Measurements from ENCODE around the gene KPNA1. TPM values are rescaled to one million over a fixed set of nuclear protein-coding genes. Genes with fewer than 3 reads are reported as not detected.
A peak's percentile ranks its signal among the peaks of the same experiment; 100 is the strongest.

KPNA1 gene
- total and polyA plus RNA-seq, 4 donors, result 35.5 to 58.2 (median 46.0) TPM

- H3K9me3 ChIP-seq (ENCODE audit: control insufficient read depth, insufficient read depth, low read length), result no peaks in the 10 kb centered on the region
- H3K4me1 ChIP-seq (ENCODE audit: control insufficient read depth, insufficient read depth, low read length), result no peaks in the 10 kb centered on the region
- H3K27me3 ChIP-seq (ENCODE audit: control insufficient read depth, insufficient read depth, low read length), result no peaks in the 10 kb centered on the region
- H3K4me3 ChIP-seq (ENCODE audit: low read depth, low read length), result no peak overlapping the region
- H3K36me3 ChIP-seq (ENCODE audit: control insufficient read depth, insufficient read depth, low read length), result peaks cover 25% of the 10 kb centered on the region
- 90% methylated on average over 4 of the region's 9 CpGs for WGBS (ENCODE audit: insufficient coverage)
- H3K27ac ChIP-seq (ENCODE audit: low read depth, low read length), result no peak overlapping the region
- DNase-seq (ENCODE audit: low read depth in 4 of 6, low spot score in 6 of 6), result no peak
Measured at GRCh38 chr3:122435950-122436349, 78.8 kb downstream of the KPNA1 start.

- no CpG with 5 or more reads among the region's 2 CpGs for WGBS (ENCODE audit: insufficient coverage)
- H3K27me3 ChIP-seq (ENCODE audit: control insufficient read depth, insufficient read depth, low read length), result no peaks in the 10 kb centered on the region
- DNase-seq (ENCODE audit: low read depth in 4 of 6, low spot score in 6 of 6), result no peak
- H3K4me1 ChIP-seq (ENCODE audit: control insufficient read depth, insufficient read depth, low read length), result no peaks in the 10 kb centered on the region
- peaks cover 22% of the 10 kb centered on the region for H3K36me3 ChIP-seq (ENCODE audit: control insufficient read depth, insufficient read depth, low read length)
- no peaks in the 10 kb centered on the region for H3K9me3 ChIP-seq (ENCODE audit: control insufficient read depth, insufficient read depth, low read length)
- H3K27ac ChIP-seq (ENCODE audit: low read depth, low read length), result no peak overlapping the region
- H3K4me3 ChIP-seq (ENCODE audit: low read depth, low read length), result no peak overlapping the region
Measured at GRCh38 chr3:122430371-122430770, 84.4 kb downstream of the KPNA1 start.

GRCh38 chr3:122427857-122428471 lies 86.8 kb downstream of the KPNA1 start:
- no peak for DNase-seq (ENCODE audit: low read depth in 4 of 6, low spot score in 6 of 6)
- Histone ChIP-seq H3K9me3 (ENCODE audit: control insufficient read depth, insufficient read depth, low read length) (no peaks in the 10 kb centered on the region), H3K27ac (ENCODE audit: low read depth, low read length) (no peak overlapping the region), H3K4me1 (ENCODE audit: control insufficient read depth, insufficient read depth, low read length) (no peaks in the 10 kb centered on the region), H3K36me3 (ENCODE audit: control insufficient read depth, insufficient read depth, low read length) (peaks cover 20% of the 10 kb centered on the region), H3K27me3 (ENCODE audit: control insufficient read depth, insufficient read depth, low read length) (no peaks in the 10 kb centered on the region), H3K4me3 (ENCODE audit: low read depth, low read length) (no peak overlapping the region)
- no CpG with 5 or more reads among the region's 2 CpGs for WGBS (ENCODE audit: insufficient coverage)

GRCh38 chr3:122421836-122422235 lies 92.9 kb downstream of the KPNA1 start:
- WGBS (ENCODE audit: insufficient coverage), result no CpG with 5 or more reads among the region's 2 CpGs
- peaks cover 5% of the 10 kb centered on the region for H3K4me1 ChIP-seq (ENCODE audit: control insufficient read depth, insufficient read depth, low read length)
- DNase-seq (ENCODE audit: low read depth in 4 of 6, low spot score in 6 of 6), result no peak

GRCh38 chr3:122421101-122421500 lies 93.6 kb downstream of the KPNA1 start:
- no CpG with 5 or more reads among the region's 4 CpGs for WGBS (ENCODE audit: insufficient coverage)
- peaks cover 7% of the 10 kb centered on the region for H3K36me3 ChIP-seq (ENCODE audit: control insufficient read depth, insufficient read depth, low read length)

More at GRCh38 chr3:122421836-122422235, 92.9 kb downstream of the KPNA1 start:
- no peaks in the 10 kb centered on the region for H3K9me3 ChIP-seq (ENCODE audit: control insufficient read depth, insufficient read depth, low read length)
- H3K4me3 ChIP-seq (ENCODE audit: low read depth, low read length), result no peak overlapping the region
- H3K36me3 ChIP-seq (ENCODE audit: control insufficient read depth, insufficient read depth, low read length), result peaks cover 10% of the 10 kb centered on the region
- H3K27ac ChIP-seq (ENCODE audit: low read depth, low read length), result no peak overlapping the region
- H3K27me3 ChIP-seq (ENCODE audit: control insufficient read depth, insufficient read depth, low read length), result no peaks in the 10 kb centered on the region

GRCh38 chr3:122416966-122417365 lies 97.8 kb downstream of the KPNA1 start:
- Histone ChIP-seq H3K36me3 (ENCODE audit: control insufficient read depth, insufficient read depth, low read length) (no peaks in the 10 kb centered on the region), H3K4me1 (ENCODE audit: control insufficient read depth, insufficient read depth, low read length) (peaks cover 8% of the 10 kb centered on the region), H3K27ac (ENCODE audit: low read depth, low read length) (no peak overlapping the region), H3K27me3 (ENCODE audit: control insufficient read depth, insufficient read depth, low read length) (no peaks in the 10 kb centered on the region), H3K9me3 (ENCODE audit: control insufficient read depth, insufficient read depth, low read length) (no peaks in the 10 kb centered on the region), H3K4me3 (ENCODE audit: low read depth, low read length) (peak overlapping the region; percentile 90)
- 47% methylated on average over 11 of the region's 14 CpGs for WGBS (ENCODE audit: insufficient coverage)
- DNase-seq (ENCODE audit: low read depth in 4 of 6, low spot score in 6 of 6), result no peak

More at GRCh38 chr3:122421101-122421500, 93.6 kb downstream of the KPNA1 start:
- Histone ChIP-seq H3K27me3 (ENCODE audit: control insufficient read depth, insufficient read depth, low read length) (no peaks in the 10 kb centered on the region), H3K4me1 (ENCODE audit: control insufficient read depth, insufficient read depth, low read length) (peaks cover 5% of the 10 kb centered on the region), H3K4me3 (ENCODE audit: low read depth, low read length) (no peak overlapping the region), H3K9me3 (ENCODE audit: control insufficient read depth, insufficient read depth, low read length) (no peaks in the 10 kb centered on the region), H3K27ac (ENCODE audit: low read depth, low read length) (no peak overlapping the region)
- no peak for DNase-seq (ENCODE audit: low read depth in 4 of 6, low spot score in 6 of 6)

GRCh38 chr3:122415762-122416654 lies 98.7 kb downstream of the KPNA1 start, which contains the start of gene WDR5B:
Gene WDR5B, minus strand, starts transcription at chr3:122416062. Its CDS starts 534 bp downstream, at chr3:122415528.
- H3K27ac ChIP-seq (ENCODE audit: low read depth, low read length), result peak within 1 kb of the TSS; percentile 91
- H3K36me3 ChIP-seq (ENCODE audit: control insufficient read depth, insufficient read depth, low read length), result peaks cover 3% of the 10 kb centered on the region
- peak within 1 kb of the TSS; percentile 90 for H3K4me3 ChIP-seq (ENCODE audit: low read depth, low read length)
- peaks cover 8% of the 10 kb centered on the region for H3K4me1 ChIP-seq (ENCODE audit: control insufficient read depth, insufficient read depth, low read length)
- 0% methylated on average over 48 of the region's 48 CpGs for WGBS (ENCODE audit: insufficient coverage)
- H3K27me3 ChIP-seq (ENCODE audit: control insufficient read depth, insufficient read depth, low read length), result no peaks in the 10 kb centered on the region
- DNase-seq (ENCODE audit: low read depth in 4 of 6, low spot score in 6 of 6), result peak; percentile 98 to 100 (median 99)
- no peaks in the 10 kb centered on the region for H3K9me3 ChIP-seq (ENCODE audit: control insufficient read depth, insufficient read depth, low read length)

GRCh38 chr3:122415104-122415744 lies 99.5 kb downstream of the KPNA1 start:
- Histone ChIP-seq H3K4me3 (ENCODE audit: low read depth, low read length) (peak overlapping the region; percentile 90), H3K27me3 (ENCODE audit: control insufficient read depth, insufficient read depth, low read length) (no peaks in the 10 kb centered on the region), H3K36me3 (ENCODE audit: control insufficient read depth, insufficient read depth, low read length) (peaks cover 3% of the 10 kb centered on the region), H3K9me3 (ENCODE audit: control insufficient read depth, insufficient read depth, low read length) (no peaks in the 10 kb centered on the region), H3K27ac (ENCODE audit: low read depth, low read length) (peak overlapping the region; percentile 89), H3K4me1 (ENCODE audit: control insufficient read depth, insufficient read depth, low read length) (peaks cover 8% of the 10 kb centered on the region)
- DNase-seq (ENCODE audit: low read depth in 4 of 6, low spot score in 6 of 6), result peak; percentile 1 to 77 (median 18)
- 19% methylated on average over 9 of the region's 10 CpGs for WGBS (ENCODE audit: insufficient coverage)

- H3K27ac ChIP-seq (ENCODE audit: low read depth, low read length), result no peak overlapping the region
- no peaks in the 10 kb centered on the region for H3K27me3 ChIP-seq (ENCODE audit: control insufficient read depth, insufficient read depth, low read length)
- H3K36me3 ChIP-seq (ENCODE audit: control insufficient read depth, insufficient read depth, low read length), result peaks cover 3% of the 10 kb centered on the region
- peaks cover 8% of the 10 kb centered on the region for H3K4me1 ChIP-seq (ENCODE audit: control insufficient read depth, insufficient read depth, low read length)
- no CpG with 5 or more reads among the region's 3 CpGs for WGBS (ENCODE audit: insufficient coverage)
- no peaks in the 10 kb centered on the region for H3K9me3 ChIP-seq (ENCODE audit: control insufficient read depth, insufficient read depth, low read length)
- no peak overlapping the region for H3K4me3 ChIP-seq (ENCODE audit: low read depth, low read length)
- DNase-seq (ENCODE audit: low read depth in 4 of 6, low spot score in 6 of 6), result no peak
Measured at GRCh38 chr3:122414391-122414790, 100.3 kb downstream of the KPNA1 start.
